22Rv1 (cell line): Measurements from ENCODE around the gene SCGB1D1.

ENCODE experiments used
- CTCF ChIP-seq: fragments of 450-650 bp; IDR thresholded peaks from 2 replicates; pipeline ENCODE4 v1.5.1; 2017; ENCODE audit warnings: mild to moderate bottlenecking
- ZFX ChIP-seq: fragments of 450-650 bp; IDR thresholded peaks from 2 replicates; pipeline ENCODE4 v1.6.1; 2017; ENCODE audit warnings: antibody characterized with exemption, borderline replicate concordance

GRCh38 chr11:62148271-62148980 lies 41.6 kb upstream of the SCGB1D1 start:
- no peak for TF ChIP-seq CTCF
- no peak for TF ChIP-seq ZFX
